Left cardiac atrium (tissue), 4 donors: ENCODE measurements around the gene RNF7. TPM values are rescaled to one million over a fixed set of nuclear protein-coding genes. Genes with fewer than 3 reads are reported as not detected.
"Not testable (repeated sequence)": the region's sequence is repeated elsewhere in the genome, so short reads cannot be mapped to it uniquely, and the experiment has no call there.

Experiments
- ATAC-seq, 2 donors: fragments of 200-7000 bp; cut with Tn5 transposase; one replicate each; pipeline ENCODE4 v1.9.1; 2020; ENCODE audit warnings: mild to moderate bottlenecking in 2 of 2, moderate library complexity in 2 of 2
- DNase-seq: peaks from one replicate; pipeline ENCODE4 v3.0.0-alpha.2; 2020
- intact Hi-C, 2 donors: fragments of 100-400 bp; cut with DNase I; formaldehyde crosslinking; loops; one replicate each; pipeline versions ENCODE4 v1.14.1 to v1.15.1; 2022 to 2023
- total RNA-seq, 2 donors: library from RNA; stranded (reverse); fragmentation: NEBNext Ultra II Directional; extraction: Animal tissue kit (Norgen Biotek cat#: 25700); gene quantifications; one replicate each; pipeline ENCODE4 v1.2.1, GENCODE V29; 2021
- donor health status: DM: no; HTN: yes; CAD: no.
- donor health status: DM: no; HTN: yes; CAD: no; lungs with severe emphysema.
- donor health status: DM: yes; HTN: yes; CAD: no.
- donor health status: Dilated cardiomyopathy.

Gene RNF7
- total RNA-seq, 2 donors from 2014 or later, result 70.2 to 76.0 TPM

DNA sequence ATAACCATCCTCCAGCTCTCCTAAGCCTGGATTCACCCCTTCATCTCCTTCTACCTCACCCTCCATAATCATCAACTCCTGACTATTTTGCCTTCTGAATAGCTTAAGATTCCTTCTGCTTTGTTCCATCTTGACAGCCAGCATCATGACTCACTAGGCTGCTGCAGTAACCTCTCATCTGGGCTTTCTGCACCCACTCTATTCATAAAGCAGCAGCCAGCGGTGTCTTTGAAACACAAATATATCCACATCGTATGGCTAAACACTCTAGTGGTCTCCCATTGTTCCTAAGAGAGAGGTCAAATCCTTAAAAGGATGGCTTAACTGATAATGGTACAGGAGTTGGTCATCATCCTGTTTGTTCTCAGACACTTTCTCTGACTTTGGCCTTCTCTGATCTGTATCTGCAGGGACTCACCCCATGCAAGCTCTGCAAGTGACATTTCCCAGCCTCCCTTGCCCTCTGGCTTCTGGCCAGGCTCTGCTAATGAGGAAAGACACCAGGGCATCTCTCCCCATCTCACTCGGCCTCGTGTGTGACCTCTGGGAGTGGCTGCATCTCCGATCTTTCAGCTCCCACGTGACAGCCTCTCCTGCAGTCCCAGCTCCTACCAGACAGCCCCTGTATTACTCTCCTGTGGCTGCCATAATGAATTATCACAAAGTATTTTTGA is 31.3 kb downstream of the RNF7 start:
- no peak for DNase-seq
- intact Hi-C loops, result no loop called here
- ATAC-seq, result no peak

DNA sequence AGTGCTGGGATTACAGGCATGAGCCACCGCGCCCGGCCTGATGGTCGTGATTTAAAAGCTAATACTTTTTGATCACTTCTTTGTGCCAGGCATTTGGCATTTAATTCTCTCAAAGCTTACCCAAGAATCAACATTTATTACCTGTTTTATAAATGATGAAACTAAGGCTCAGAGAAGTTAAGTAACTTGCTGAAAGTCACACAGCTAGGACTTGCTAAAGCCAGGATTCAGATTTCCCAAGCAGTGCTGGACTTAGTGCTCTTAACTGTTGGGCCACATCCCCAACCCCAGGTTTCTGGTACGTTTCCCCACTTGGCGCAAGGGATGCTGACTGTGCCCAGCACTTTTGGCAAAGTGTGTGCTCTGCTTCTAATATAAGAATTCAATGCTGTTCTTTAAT is 35.6 kb downstream of the RNF7 start:
- DNase-seq (no peak), ATAC-seq (no peak)

DNA sequence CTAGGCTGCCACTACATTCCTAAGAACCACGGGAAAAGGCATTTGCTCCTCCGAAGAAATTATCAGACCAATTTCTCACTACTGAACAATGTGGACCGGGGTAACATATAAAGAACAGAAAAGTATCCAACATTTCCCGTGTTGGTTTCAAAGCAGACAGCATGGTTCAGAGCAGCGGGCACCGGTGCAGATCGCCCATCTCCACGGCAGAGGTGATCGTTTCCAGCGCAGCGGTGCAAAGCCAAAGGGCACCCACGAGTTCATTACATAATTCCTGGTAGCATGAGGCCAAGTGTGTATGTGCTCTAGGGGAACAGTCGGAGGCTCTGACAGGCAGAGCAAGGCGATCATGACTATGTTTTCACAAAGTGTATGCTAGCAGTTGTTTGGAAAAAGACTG is 38.3 kb downstream of the RNF7 start:
- ATAC-seq (no peak), DNase-seq (no peak)
- intact Hi-C loops, result no loop called here

More for the DNA sequence above, 35.6 kb downstream of the RNF7 start:
- intact Hi-C loops, result no loop called here

DNA sequence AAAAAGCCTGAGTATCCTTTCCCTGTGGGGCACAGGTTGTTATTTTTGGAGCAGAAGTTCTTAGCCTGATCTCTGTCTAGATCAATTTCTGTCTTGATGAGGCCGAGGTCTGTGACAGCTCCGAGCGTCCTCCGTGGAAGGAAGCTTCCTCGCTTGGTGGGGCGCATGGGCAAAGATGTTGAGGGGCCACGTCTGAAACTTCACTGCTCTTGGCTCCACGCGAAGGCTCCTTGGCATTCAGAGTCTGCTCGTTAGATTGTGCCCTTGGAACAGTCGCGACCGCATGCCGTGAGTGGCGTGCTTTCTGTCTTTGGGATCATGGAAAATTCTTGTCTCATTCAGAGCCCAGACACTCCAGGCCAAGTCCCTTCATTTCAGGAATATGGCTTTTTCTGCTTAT is 38.8 kb downstream of the RNF7 start:
- intact Hi-C loops, result no loop called here

DNA sequence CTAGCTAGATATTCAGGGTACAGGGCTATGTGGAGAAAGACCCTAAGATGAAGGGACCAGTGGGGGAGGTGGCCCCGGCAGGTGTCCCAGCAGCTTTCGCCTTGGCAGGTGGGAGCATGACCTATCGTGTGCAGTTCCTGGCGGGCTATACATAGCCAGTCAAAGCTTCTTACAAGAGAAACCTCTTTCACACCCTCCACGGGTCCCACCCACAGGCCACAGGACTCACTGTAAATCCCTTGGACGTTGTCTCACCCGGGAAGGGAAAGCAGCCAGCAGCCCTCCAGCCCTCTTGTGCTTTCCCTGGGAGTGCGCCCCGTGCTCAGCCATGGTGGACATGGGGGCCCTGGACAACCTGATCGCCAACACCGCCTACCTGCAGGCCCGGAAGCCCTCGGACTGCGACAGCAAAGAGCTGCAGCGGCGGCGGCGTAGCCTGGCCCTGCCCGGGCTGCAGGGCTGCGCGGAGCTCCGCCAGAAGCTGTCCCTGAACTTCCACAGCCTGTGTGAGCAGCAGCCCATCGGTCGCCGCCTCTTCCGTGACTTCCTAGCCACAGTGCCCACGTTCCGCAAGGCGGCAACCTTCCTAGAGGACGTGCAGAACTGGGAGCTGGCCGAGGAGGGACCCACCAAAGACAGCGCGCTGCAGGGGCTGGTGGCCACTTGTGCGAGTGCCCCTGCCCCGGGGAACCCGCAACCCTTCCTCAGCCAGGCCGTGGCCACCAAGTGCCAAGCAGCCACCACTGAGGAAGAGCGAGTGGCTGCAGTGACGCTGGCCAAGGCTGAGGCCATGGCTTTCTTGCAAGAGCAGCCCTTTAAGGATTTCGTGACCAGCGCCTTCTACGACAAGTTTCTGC is 40.1 kb downstream of the RNF7 start:
- intact Hi-C loops, result no loop called here
- ATAC-seq, result no peak
- no peak for DNase-seq

More for the DNA sequence above, 38.8 kb downstream of the RNF7 start:
- ATAC-seq (no peak), DNase-seq (no peak)

DNA sequence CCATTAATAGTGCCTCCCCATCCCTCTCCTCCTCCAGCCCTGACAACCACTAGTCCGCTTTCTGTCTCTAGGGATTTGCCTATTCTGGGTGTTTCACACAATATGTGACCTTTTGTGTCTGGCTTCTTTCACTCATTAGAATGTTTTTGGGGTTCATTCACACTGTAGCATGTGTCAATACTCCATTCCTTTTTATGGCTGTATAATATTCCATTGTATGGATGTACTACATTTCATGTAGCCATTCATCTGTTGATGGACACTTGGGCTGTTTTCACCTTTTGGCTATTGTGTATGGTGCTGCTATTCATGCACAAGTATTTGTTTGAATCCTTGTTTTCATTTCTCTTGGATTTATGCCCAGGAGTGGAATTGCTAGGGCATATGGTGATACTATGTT is 41.6 kb downstream of the RNF7 start:
- ATAC-seq (no peak), DNase-seq (no peak)
- intact Hi-C loops, result no loop called here

DNA sequence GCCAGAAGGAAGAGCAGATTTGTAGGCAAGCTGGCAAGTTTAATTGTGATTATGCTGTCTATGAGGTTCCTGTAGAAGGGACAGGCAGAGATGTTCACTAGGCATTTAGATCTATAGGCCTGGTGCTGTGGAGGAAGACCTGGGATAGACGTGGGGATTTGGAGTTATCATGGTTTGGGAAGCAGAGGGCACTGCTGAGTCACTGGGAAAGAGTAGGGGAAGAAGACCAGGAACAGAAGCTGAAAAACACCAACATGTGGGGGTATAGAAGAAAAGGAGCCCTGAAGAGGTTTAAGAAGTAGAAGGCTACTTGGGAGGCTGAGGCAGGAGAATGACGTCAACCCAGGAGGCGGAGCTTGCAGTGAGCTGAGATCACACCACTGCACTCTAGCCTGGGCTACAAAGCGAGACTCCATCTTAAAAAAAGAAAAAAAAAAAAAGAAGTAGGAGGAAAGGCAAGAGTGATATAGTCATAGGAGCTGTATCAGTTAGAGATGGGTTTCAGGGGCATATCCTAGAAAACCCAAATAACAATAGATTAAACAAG is 44.4 kb downstream of the RNF7 start:
- ATAC-seq (no peak), DNase-seq (no peak)
- intact Hi-C loops, result no loop called here

DNA sequence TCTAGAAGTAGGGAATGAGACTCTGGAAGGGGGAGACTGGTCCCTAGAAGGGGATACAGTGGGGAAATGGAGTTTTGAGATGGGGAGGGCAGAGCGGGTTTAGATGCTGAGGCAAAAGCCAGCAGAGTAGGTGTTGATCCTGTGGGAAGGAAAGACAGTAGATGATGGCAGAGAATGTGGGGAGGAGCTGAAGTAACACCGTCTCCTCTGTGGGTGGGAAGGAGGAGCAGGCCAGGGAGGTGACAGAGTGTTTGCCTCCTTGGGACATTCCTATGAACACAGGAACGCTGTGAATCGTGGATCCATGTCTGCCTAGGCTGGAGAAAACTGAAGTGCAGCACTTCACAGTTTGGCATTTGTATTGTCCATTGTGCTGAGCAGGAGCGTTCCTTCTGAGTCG is 45.5 kb downstream of the RNF7 start:
- DNase-seq (no peak), ATAC-seq (no peak)
- intact Hi-C loops, result no loop called here

DNA sequence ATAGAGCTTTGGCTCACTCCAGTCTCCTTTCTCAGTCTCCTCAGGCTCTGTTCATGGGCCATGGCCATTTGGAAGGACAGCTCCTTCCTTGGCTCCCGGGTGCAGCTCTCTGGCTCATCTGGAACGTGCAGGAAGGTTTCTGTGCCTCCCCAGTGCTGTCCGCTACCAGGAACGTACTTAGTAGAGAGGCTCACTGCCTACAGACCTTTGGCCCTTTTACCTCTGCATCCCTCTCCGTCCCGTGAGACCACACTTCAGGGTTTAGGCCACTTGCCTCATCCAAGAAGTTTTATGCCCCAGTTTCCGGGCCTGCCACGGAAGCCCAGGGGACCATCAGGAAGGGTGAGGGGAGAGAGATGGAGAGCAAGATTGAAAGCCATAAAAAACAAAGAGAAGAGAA is 46.0 kb downstream of the RNF7 start:
- intact Hi-C loops, result no loop called here
- DNase-seq (no peak), ATAC-seq (peak in 1 of 2 donors; percentile 81)

DNA sequence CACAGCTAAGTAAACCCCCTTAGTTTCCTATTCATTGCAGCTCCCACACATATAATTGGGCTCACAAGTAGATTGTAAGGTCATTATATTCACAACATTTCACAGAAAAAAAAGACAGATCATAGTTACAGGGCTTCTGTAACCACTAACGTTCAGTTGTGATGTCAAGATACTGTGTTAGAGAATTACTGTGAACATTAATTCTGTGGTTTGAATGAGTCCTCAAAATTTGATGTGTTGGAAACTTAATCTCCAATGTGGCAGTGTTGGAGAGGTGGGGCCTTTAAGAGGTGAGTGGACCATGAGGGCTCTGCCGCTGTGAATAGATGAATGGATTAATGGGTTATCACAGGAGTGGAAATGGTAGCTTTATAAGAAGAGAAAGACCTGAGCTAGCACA is 46.4 kb downstream of the RNF7 start:
- DNase-seq (no peak), ATAC-seq (no peak)
- intact Hi-C loops, result no loop called here

DNA sequence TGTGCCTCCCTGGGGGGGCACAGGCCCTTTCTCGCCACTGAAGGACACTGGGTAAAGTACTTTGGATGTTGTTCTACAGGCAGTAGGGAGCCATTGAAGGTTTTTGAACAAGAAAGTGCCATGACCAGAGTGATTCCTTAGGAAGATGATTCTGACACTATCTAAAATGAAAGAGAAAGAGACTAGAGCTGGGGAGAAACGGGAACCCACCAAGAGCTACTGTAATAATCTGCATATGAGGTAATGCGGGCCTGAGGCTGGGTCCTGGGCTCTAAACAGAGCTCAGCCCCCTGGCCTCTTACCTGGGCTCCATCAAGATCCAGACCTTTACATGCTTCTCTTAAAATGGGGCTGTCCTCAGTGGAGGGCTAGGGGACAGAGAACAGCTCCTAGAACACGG is 50.1 kb downstream of the RNF7 start:
- DNase-seq (no peak), ATAC-seq (no peak)
- intact Hi-C loops, result no loop called here

DNA sequence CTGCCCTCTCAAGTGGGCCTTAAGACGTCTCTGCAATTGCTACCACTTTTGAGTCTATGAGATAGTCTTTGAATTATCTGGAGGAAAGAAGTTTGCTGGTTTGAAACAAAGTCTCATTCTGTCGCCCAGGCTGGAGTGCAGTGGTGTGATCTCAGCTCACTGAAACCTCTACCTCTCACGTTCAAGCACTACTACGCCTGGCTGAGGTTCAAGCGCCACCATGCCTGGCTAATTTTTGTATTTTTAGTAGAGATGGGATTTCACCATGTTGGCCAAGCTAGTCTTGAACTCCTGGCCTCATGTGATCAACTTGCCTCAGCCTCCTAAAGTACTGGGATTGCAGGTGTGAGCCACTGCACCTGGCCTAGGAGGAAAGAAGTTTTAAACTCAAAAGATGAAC is 50.7 kb downstream of the RNF7 start:
- intact Hi-C loops, DNase-seq, ATAC-seq: not testable (repeated sequence)

DNA sequence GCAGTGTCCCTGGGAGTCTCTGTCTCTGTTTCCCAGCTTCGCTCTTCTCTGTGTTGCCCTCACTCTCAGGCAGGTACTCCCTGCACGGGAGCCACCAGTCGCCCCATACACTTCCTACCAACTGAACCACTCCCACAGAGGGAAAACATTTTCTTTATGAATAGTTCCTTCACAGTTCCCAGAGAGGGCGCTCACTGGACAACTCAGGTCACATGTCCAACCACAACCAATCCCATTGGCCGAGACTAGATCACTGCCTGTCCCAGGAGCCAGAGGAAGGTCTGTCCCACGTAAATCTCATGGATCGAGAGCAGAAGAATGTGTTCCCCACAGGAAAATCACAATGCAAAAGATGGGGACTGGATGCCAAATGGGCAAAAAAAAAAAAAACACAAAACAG is 51.2 kb downstream of the RNF7 start:
- ATAC-seq (no peak), DNase-seq (no peak)
- intact Hi-C loops, result no loop called here

DNA sequence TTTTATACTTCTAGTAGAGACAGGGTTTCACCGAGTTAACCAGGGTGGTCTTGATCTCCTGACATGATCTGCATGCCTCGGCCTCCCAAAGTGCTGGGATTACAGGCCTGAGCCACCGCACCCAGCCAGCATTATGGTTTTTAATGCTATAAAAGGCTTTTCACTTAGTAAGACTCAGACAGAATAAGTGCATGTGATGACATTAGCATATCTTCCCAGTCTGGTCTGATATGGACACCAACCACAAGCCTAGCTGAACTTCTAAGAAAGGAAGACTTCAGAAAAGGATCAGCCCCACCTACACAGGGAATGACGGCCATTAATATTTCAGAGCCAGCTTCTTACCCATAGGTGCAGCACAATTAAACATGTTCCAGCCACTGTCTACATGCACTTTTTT is 52.1 kb downstream of the RNF7 start:
- DNase-seq (no peak), ATAC-seq (no peak)
- intact Hi-C loops, result no loop called here

DNA sequence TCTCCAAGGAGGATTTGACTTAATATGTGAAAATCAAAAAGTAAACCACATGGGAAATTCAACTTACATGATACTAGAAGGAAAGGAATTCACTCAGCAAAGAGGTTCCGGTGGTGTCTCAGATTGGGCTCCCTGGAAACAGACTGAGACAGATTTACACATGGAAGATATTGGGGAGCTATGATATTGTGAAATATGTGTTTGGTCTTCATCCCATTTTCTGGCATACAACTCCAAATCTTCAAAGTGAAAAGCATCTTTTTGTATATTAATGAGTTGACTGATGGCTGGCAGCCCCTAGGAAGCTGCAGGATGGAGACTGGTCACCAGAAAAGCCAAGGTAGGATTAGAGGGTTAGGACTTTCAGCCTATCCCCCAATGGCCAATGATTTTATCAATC is 54.4 kb downstream of the RNF7 start:
- DNase-seq, result no peak
- intact Hi-C loops, result no loop called here

DNA sequence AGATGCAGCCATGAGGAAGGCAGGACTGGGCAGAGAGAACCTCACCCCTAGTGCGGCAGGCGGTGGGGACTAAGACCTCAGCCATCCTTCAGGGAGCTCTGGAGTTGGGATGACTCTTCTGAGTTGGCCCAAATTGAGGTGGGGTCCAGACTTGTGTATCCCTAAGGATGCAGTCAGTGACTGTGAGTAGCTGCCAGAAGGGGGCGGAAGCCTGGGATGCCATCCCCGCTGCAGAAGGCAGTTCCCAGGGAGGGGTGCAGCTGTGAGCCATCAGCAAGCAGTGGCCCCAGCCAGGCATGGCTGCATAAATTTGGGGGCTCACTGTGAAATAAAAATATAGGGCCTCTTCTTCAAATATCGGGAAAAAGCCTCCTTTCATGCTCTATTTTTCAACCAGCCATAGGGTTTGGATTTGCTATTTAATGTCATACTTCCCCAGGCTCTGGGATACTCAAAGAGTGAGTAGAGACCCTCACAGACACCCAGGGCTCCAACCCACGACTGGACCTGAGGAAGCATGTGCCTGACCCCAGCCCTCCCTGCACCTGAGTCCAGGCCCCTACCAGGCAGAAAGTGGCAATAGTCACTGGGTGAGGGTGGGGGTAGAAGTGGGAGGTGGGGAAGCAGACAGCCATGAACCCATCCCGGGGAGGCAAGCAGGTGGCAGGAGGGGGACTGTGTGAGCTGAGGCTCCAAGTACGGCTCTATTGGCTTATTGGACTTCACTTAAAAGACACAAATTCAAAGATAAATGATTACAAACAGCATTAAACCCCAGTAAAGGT is 55.6 kb downstream of the RNF7 start:
- DNase-seq, result no peak
- no peak for ATAC-seq
- intact Hi-C loops, result no loop called here

More for the DNA sequence above, 54.4 kb downstream of the RNF7 start:
- ATAC-seq, result no peak

DNA sequence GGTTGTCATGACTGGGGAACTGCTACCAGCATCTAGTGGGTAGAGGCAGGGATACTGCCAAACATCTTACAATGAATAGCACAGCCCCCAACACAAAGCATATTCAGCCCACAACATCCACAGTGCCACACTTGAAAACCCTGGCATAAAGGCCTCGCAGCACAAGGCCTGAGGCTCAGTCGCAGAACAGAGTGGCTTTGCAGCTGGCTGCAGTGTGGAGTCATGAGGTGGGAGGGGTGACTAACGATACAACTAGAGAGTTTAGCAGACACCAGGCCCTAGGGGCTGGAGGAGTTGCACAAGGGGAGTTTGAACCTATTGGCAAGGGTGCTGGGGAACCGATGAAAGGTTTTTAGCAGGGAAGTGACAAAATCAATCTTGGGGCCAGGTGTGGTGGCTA is 57.2 kb downstream of the RNF7 start:
- intact Hi-C loops, result no loop called here
- no peak for ATAC-seq
- no peak for DNase-seq

DNA sequence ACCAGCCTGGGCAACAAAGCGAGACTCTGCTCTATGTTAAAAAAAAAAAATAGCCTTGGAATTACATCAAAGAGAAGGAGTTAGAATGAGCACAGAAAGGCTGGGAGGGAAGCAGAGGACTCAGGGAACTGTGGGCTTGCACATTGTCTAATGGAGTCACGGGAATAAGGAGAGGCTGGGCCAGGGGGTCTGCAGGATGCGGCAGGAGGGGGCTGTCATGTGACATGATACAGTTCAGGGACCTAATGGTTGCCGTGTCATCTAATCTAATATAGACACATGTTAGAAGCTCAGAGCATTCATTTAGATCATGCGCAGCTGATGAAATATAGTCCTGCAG is 57.6 kb downstream of the RNF7 start:
- no peak for ATAC-seq
- no peak for DNase-seq
- intact Hi-C loops, result no loop called here

DNA sequence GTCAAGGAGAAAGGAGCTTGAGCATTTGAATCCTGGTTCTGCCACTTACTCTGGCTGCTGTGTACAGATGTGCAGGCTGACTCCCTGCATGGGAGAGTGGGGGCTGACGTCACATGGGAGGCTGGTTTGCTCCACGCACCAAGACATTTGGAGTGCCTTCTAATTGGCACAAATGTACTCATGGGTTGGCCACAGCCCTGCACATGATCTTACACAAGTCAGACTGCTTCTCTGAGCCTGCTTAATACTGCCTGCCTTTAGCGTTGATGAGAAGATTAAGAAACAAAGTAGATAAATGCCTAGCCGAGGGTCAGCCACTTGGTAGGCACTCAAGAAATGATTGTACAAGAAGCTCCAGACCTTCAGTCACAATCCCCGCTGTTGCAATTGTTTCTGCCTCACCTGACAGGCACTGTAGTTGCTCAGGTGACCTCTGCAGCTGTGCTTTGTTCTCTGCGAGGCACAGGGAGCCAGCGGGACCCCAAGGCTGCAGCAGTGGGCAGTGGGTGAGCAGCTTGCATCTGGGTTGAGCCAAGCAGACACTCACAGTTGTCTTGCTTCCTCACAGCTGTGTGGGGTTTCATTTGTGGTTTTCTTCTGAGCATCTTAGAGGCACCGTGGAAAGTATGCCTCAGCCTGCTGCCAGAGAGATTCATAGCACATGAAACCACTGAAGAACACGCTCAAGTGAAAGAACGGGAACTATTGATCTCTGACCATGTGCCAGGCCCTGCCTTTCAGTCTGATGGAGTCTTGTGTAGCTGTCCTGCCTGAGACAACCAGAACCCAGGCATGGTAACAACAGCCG is 58.2 kb downstream of the RNF7 start:
- ATAC-seq (peak; percentile 40 to 58), DNase-seq (peak; percentile 72)
- intact Hi-C loops, result no loop called here
